ENCODE measurements around the gene RASA2.
A peak's percentile ranks its signal among the peaks of the same experiment; 100 is the strongest.

The RASA2 gene

DNA sequence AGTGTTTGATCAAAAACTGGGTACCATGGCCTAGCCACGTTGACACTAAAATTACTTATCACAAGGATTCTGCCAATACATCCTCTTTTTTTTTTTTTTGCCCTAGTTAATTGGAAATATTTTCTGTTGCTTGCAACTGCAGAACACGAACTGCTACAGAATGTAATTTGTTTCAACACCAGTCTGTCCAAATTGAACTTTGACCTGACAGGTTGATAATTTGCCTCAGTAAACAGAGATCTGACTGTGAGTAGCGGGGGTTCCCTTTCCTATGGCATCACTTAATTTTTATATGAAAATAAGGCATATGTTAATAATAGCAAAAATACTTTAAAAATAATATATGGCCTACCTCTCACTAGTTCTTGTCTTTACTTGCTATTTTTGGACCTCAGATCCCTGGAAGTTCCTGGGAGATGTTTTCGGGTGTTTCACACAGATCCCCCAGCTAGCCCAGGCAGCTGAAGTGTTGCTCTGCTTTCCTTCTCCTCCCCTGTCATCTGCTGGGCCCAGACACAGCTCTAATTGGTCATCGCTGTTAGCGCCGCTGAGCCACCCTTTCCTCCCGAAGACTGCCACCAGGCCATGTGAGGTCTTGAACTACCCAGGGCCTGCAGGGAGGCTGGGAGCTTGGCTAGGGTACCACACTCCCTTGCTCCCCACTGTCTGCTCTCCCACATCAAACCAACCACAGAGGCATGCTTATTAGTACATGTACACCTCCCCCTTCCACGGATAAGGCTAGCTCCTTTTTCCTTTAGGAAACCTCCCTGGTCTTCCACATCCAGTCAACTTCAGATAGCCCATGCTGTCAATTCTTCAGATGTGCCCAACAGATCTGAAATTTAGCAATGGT is 161.5 kb downstream of the RASA2 start:
- DNase-seq, result no peak

DNA sequence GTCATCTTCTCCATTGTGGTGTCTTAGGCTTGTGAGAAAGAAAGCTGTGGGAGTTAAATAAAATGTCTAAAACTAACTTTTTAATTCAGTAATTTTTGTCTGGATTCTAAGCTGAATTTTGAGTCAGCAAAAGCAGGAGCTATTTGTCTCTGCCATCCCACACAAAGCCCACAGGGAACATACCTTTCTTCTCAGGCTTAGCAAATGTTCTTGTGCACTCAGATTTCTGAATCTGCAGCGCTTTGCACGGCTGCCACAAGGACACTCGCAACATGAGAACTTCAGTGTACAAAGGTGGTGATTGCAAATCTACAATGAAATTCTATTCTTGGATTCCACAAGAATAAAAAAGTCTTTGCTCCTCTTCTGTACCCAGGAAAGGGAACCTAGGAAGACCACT is 163.0 kb downstream of the RASA2 start:
- DNase-seq, result no peak

DNA sequence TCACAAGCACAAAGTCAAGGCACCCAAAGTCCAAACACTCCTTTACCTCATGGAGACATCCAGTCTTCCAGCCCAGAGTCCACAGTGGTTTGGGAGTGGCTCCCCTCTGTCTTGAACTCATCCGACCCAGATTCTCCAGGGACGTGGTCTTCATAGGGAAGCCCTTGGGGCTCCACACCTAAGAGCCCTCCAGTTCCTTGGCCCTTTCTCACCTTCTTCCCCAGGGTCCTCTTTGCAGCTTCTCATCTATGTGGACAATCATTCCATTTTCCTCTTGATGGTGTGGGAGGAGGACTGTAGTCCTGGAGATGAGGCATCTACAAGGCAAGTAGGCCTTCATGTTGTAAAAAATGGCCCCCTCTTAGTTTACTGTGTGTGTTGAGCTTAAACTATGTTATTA is 164.0 kb downstream of the RASA2 start:
- DNase-seq, result no peak

DNA sequence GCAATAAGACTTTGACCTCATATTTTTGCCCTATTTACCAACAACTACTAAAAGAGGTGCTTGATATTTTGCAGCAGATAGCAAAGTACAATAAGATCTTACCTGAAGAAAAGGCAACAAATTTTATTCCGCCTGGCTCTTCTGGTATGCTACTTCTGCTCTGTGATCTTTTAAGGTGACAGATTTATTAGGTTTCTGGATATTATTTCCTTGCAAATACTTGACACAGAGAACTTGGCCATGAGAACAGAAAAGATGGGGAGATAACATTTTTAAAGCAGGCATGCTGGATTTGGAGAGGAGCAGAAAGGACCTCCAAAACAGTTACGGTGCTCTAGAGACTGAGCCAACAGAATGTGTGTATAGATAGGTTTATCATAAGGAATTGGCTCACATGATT is 164.6 kb downstream of the RASA2 start:
- DNase-seq, result no peak

DNA sequence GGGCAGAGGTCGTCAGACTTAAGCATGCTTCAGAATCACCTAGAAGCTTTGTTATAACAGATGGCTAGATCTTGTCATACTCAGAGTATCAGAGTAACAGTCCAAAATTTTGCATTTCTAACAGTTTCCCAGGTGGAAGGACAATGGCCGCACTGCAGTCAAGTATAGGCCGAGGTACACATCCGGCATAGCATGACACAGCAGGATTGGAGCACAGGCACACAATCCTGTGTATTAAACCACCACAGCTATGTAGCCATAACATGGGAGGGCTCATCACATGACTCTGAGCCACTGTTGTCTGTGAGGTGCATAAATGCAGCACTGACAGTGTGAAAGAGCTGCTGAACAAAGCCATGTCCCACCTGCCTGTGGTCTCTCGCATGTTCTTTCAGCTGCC is 165.5 kb downstream of the RASA2 start:
- no peak for DNase-seq

DNA sequence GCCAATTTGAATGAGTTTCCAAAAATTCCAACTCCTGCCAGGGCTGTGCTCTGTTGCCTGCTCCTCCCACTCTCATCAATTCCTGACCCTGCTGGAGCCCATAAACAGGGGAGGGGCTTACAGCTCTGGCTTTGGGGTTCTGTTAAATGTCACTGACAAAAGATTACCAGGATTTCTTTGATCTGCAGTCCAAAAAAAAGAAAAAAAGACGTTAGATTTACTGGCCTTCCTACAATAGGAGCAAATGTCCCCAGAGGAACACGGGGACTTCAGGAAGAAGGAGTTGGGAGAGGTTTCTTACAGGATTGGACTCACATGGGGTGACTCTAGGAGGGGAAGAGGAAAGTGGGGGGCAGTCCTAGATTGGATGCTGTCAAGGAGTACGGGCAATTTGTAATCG is 167.0 kb downstream of the RASA2 start:
- no peak for DNase-seq

DNA sequence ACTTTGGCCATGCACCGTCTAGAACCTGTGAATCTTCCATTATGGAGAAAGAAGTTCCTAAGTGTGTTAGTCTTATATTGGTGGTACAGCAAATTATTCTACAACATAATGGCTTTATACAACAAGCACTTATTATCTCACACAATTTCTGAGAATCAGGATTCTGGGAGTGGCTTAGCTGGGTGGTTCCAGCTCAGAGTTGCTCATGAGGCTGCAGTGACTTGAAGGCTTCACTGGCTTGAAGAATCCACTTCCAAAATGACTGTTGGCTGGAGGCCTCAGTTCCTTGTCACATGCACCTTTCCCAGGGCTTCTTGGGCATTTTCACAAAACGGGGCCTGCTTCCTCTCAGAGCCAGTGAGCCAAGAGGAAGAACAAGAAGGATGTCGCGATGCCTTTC is 169.0 kb downstream of the RASA2 start:
- no peak for DNase-seq

DNA sequence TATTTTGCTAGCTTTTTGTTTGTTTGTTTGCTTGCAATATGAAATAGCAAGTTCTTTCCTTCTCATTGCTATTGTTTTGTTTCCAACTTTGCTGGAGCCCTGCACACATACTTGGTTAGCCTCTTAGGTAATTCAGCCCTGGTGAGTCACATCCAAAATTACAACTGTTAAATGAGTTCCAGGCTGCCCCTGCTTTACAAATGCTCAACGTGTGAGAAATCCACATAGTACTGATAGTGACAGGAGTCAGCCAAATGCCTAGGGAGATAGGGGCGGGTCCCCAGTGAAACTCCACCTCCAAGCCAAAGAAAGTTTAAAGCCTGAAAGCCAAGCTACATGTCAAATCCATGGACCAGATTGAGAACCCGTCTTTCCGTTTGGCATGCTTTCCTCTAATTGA is 169.9 kb downstream of the RASA2 start:
- DNase-seq, result no peak

DNA sequence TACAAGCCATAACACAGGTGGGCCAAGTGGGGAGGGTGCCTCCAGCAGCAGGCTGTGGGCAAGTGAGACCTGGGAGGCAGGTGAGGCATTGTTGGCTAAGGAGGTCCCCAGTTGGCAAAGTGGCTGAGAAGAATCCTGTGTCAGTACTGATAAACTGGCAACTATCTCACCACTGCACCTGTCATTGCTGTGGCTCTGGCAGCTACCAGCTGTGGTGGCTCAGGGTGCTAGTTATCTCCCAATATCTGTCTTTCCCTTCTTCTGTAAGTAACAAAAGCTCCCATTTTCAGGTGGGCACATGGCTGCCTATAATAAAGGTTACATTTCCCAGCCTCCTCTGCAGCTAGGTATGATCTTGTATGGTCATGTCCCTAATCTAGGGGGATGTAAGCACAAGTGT is 170.7 kb downstream of the RASA2 start:
- DNase-seq, result no peak

DNA sequence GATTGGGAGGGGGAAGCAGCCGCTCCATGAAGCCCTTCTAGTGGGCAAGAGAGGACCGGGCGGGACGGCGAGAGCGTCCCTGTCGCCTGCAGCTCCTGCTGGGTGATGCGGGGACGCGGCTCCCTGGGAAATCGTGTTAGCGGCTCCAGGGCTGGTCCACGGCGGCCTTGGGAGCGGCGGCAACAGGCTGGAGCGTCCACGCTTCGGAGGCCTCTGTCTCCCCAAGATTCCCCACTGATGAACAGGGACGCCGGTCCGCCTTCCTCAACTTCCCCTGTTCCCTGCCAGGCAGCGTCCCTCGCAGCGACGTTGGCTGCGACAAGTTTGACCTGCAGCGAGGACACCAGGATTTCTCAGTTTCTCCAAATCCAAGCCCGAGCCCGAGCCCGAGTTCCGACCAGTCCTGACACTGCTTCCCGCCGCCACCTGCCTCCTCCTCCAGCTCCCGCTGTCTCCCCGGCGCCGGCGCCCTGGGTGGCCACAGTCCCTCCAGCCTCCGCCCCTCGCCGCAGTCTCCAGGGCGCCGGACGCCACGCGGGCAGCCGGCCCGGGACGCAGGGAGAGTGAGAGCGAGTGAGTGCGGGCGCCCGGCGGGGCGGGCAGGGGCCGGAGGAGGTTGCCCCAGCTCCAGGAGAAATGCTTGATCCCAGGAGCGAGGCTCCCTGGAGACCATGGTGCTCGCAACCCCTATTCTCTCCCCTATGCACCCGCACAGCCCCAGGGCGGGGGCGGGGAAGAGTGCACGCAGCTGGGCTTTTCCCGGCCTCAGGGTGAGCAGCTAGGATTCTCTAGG is 173.2 kb downstream of the RASA2 start:
- DNase-seq, result peak; percentile 28

DNA sequence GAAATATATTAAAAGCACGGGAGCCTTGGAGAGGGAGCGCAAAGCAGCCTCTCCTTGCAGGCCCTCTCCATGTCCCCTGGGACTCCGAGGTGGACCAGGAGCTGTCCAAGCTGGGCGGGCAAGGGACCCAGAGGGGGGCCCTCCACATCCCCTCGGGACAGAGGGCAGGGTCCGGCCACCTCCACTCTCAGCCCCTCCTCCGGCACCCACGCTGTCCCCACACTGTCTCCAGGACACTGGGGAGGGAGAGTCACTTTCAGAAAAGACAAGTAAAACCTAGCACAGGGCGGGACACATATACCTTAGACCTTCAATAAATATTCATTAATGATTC is 173.8 kb downstream of the RASA2 start:
- no peak for DNase-seq

DNA sequence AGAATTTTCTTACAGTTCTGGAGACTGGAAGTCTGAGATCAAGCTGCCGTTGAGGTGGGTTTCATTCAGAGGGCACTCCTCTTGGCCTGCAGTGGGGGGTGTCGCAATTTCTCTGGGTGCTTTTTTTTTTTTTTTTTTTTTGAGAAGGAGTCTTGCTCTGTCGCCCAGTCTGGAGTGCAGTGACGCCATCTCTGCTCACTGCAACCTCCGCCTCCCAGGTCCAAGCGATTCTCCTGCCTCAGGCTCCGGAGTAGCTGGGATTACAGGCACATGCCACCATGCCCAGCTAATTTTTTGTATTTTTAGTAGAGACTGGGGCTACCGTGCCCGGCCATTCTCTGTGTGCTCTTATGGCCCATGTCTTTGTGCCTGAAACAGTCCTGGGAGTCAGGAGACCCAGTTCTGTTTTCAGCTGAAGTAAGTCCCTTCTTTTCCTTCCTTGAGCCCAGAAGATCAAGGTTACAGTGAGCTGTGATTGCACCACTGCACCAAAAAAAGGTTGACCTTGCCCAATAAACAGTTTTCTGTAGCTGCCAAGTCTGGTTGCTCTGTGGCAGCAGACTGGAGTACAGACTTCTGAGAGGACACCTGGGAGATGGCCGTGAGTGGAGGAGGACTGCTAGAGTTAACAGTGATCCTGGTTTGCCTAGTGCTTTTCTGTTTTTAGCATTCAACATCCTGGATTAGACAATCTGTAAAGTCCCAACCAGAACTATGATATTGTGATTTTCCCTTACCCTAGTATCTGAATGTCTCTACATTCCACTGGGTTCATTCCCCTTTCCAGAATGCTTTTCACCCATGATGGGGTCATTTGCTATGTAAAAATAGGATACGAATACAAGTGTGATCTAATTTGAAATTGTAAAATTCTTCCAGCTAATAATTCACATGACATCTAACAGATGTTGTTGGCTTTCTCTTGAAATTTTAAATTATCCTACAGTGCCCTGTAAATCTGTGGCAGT is 174.7 kb downstream of the RASA2 start:
- DNase-seq, result no peak

DNA sequence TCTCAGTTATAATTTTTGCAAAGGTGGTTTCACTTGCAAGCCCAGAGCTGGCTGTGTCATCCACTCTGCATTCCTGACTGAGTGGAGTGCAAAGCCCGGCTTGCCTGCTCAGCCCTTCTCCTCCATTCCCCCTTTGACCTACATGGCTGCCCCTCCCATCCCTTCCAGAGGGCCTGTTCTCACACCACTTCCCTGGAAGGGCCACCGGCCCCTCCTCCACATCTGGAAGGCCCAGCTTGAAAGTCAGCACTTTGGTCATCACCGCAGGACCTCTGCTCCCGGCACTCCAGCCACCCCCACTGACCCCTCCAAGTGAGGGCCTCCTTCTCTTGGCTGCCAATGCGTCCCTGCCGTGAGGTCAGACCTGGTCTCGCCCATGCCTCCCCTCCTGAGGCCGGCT is 177.2 kb downstream of the RASA2 start:
- DNase-seq, result no peak

All from stimulated activated CD4-positive, alpha-beta T cell treated with anti-CD3 and anti-CD28 coated beads, Interleukin-15, amount 100 ng/mL, for 24 hours (primary cell).